ENCODE measurements around the gene PLXNB3.

The PLXNB3 gene

DNA sequence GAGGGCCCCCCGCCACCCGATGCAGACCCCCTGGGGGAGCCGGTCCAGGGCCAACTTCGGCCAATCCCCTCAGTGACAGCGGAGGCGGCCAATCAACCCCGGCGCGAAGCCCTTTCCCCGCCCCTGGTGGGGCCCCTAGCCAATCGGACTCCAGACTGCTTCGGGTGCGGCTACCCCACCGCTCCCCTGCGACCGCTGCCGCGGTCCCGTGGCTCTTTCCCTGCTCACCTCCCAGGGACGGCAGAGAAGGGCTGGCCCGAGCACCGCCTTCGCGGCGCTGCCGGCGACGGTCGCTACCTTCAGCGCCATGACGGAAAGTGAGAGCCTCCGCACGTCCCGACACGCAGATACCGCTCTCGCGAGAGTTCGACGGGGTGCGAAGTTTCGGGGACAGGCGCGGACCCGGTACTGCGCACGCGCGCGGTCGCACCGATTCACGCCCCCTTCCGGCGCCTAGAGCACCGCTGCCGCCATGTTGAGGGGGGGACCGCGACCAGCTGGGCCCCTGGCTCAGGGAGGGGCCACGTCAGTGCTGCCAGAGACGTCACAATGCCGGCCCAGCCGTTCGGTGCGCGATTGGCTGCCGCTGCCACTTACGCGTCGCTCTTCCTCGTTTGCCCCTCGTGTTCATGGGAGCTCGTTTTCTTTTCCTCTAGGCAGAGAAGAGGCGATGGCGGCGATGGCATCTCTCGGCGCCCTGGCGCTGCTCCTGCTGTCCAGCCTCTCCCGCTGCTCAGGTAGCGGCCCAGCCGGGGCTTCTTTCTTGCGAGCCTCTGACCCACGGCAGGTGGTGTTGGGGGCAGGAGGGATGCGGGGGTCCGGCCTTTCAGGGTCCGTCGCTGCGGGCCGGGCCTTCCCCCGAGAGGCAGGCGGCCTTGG, 30.2 kb downstream of the PLXNB3 start, which contains the start of the genes IDH3G and SSR4 (continued):
- TF ChIP-seq INSM2 (tag by site-specific recombination; IDR thresholded peaks at IDR 0.05) (peak; percentile 18; the same call in 1 of the 2 replicates), ZNF785 (tag by site-specific recombination; IDR thresholded peaks at IDR 0.05) (no peak), ZNF366 (tag by site-specific recombination; conservative IDR thresholded peaks at IDR 0.05) (peak; percentile 64; the same call in 1 of the 2 replicates), ZNF513 (tag by site-specific recombination; IDR thresholded peaks at IDR 0.05) (no peak), ZNF416 (tag by site-specific recombination; IDR thresholded peaks at IDR 0.05) (no peak), ZBTB7A (tag by site-specific recombination; IDR thresholded peaks at IDR 0.05; ENCODE audit: low read depth) (peak; percentile 62), ZXDB (tag by site-specific recombination; IDR thresholded peaks at IDR 0.05) (peak; percentile 83), ZNF585B (tag by site-specific recombination; IDR thresholded peaks at IDR 0.05) (no peak), ZNF529 (tag by site-specific recombination; IDR thresholded peaks at IDR 0.05; ENCODE audit: insufficient replicate concordance) (no peak), OSR2 (tag by site-specific recombination; IDR thresholded peaks at IDR 0.05) (no peak), KLF8 (tag by site-specific recombination; IDR thresholded peaks at IDR 0.05) (peak; percentile 73; the same call in 1 of the 2 replicates), ZNF335 (tag by site-specific recombination; conservative IDR thresholded peaks at IDR 0.05) (peak; percentile 95), ZNF549 (tag by site-specific recombination; IDR thresholded peaks at IDR 0.05) (no peak), ZBTB8A (tag by site-specific recombination; IDR thresholded peaks at IDR 0.05) (0 out of 2 replicates have a peak, but pooled peaks have one; percentile 38), ZNF518A (tag by site-specific recombination; conservative IDR thresholded peaks at IDR 0.05; ENCODE audit: low read depth) (no peak), ZNF19 (tag by site-specific recombination; IDR thresholded peaks at IDR 0.05; ENCODE audit: low read depth) (no peak), HOXC10 (CRISPR knock-in tag; IDR thresholded peaks at IDR 0.05) (no peak), ZSCAN23 (tag by site-specific recombination; IDR thresholded peaks at IDR 0.05) (no peak), ZNF133 (tag by site-specific recombination; IDR thresholded peaks at IDR 0.05) (no peak), ZNF169 (tag by site-specific recombination; IDR thresholded peaks at IDR 0.05) (no peak), GLIS1 (tag by site-specific recombination; IDR thresholded peaks at IDR 0.05) (peak; percentile 92)
- TF ChIP-seq, protein P1, sequence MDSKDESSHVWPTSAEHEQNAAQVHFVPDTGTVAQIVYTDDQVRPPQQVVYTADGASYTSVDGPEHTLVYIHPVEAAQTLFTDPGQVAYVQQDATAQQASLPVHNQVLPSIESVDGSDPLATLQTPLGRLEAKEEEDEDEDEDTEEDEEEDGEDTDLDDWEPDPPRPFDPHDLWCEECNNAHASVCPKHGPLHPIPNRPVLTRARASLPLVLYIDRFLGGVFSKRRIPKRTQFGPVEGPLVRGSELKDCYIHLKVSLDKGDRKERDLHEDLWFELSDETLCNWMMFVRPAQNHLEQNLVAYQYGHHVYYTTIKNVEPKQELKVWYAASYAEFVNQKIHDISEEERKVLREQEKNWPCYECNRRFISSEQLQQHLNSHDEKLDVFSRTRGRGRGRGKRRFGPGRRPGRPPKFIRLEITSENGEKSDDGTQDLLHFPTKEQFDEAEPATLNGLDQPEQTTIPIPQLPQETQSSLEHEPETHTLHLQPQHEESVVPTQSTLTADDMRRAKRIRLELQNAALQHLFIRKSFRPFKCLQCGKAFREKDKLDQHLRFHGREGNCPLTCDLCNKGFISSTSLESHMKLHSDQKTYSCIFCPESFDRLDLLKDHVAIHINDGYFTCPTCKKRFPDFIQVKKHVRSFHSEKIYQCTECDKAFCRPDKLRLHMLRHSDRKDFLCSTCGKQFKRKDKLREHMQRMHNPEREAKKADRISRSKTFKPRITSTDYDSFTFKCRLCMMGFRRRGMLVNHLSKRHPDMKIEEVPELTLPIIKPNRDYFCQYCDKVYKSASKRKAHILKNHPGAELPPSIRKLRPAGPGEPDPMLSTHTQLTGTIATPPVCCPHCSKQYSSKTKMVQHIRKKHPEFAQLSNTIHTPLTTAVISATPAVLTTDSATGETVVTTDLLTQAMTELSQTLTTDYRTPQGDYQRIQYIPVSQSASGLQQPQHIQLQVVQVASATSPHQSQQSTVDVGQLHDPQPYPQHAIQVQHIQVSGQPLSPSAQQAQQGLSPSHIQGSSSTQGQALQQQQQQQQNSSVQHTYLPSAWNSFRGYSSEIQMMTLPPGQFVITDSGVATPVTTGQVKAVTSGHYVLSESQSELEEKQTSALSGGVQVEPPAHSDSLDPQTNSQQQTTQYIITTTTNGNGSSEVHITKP (tag by site-specific recombination; IDR thresholded peaks at IDR 0.05), result peak; percentile 48; the same call in 1 of the 2 replicates
- TF ChIP-seq, protein P2, sequence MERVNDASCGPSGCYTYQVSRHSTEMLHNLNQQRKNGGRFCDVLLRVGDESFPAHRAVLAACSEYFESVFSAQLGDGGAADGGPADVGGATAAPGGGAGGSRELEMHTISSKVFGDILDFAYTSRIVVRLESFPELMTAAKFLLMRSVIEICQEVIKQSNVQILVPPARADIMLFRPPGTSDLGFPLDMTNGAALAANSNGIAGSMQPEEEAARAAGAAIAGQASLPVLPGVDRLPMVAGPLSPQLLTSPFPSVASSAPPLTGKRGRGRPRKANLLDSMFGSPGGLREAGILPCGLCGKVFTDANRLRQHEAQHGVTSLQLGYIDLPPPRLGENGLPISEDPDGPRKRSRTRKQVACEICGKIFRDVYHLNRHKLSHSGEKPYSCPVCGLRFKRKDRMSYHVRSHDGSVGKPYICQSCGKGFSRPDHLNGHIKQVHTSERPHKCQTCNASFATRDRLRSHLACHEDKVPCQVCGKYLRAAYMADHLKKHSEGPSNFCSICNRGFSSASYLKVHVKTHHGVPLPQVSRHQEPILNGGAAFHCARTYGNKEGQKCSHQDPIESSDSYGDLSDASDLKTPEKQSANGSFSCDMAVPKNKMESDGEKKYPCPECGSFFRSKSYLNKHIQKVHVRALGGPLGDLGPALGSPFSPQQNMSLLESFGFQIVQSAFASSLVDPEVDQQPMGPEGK (tag by site-specific recombination; IDR thresholded peaks at IDR 0.05), result peak; percentile 99
